NB4 (cell line): ENCODE results near the gene MAPRE3.

ENCODE experiments used
- DNase-seq: peaks from one replicate; pipeline ENCODE4 v3.0.0; 2010; ENCODE audit warnings: low read depth
- H3K4me3 ChIP-seq: one replicate; pipeline ENCODE4 v1.5.1; 2011; ENCODE audit warnings: mild to moderate bottlenecking, low read depth, low read length, moderate library complexity
- MYC ChIP-seq: IDR thresholded peaks from 2 replicates; pipeline ENCODE4 v1.6.1; 2011; ENCODE audit warnings: low read depth, low read length
- POLR2A ChIP-seq: IDR thresholded peaks from 2 replicates; pipeline ENCODE4 v1.6.1; 2011; ENCODE audit warnings: mild to moderate bottlenecking; ENCODE audit not compliant: insufficient read length; ENCODE audit errors: extremely low read depth
- TF ChIP-seq, protein P1 (sequence below): IDR thresholded peaks from 2 replicates; pipeline ENCODE4 v1.6.1; 2011; ENCODE audit warnings: low read depth, low read length
- TF ChIP-seq, protein P2 (sequence below): IDR thresholded peaks from one replicate; pipeline ENCODE4 v1.5.1; 2012; ENCODE audit warnings: low read depth, low read length

Gene MAPRE3

DNA sequence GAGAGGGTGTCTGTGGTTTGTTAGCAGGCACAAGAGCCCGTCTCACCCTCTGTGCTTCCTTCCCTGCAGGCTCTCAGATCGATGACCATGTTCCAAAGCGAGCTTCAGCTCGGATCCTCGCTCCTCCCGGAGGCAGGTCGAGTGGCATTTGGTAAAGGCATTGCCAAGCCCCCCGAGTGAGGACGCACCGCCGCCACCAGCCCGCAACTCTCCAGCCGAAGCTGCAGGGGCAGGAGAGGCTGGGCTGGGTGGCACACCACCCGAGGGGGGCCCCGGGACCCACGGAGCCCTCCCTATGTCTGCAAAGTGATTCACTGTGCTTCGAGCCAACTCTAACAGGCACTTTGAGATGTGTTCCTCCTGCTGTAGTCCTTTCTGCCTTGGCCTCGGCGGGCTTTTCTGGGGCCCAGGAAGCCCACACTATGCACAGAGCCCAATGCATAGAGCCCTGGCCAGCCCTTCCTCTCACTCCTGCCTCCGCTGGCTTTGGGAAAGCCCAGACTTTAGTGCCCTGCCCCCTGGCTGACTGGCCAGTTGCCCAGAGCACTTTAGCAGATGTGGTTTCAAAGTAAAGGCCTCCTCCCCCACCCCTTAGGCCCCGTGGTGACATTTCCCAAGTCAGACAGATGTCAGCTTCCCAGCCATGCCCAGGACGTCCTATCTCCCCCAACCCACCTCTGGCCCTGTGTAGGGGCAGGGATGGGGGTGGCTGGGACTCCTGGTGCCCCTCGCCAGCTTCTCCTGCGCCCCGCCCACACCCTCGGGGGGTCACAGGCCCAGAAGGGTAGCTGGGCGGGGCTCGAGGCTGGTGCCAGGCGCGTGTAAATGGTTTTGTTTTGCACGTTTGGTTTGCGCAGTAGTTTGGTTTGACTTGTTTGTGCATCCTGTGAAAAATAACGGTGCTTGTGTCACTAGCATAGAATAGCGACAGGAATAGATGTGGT, 23.3 kb upstream of the MAPRE3 start:
- peak; percentile 50 for DNase-seq
- no peak for TF ChIP-seq MYC
- no peak for TF ChIP-seq POLR2A
- TF ChIP-seq, protein P1, sequence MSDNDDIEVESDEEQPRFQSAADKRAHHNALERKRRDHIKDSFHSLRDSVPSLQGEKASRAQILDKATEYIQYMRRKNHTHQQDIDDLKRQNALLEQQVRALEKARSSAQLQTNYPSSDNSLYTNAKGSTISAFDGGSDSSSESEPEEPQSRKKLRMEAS, result no peak
- TF ChIP-seq, protein P2, sequence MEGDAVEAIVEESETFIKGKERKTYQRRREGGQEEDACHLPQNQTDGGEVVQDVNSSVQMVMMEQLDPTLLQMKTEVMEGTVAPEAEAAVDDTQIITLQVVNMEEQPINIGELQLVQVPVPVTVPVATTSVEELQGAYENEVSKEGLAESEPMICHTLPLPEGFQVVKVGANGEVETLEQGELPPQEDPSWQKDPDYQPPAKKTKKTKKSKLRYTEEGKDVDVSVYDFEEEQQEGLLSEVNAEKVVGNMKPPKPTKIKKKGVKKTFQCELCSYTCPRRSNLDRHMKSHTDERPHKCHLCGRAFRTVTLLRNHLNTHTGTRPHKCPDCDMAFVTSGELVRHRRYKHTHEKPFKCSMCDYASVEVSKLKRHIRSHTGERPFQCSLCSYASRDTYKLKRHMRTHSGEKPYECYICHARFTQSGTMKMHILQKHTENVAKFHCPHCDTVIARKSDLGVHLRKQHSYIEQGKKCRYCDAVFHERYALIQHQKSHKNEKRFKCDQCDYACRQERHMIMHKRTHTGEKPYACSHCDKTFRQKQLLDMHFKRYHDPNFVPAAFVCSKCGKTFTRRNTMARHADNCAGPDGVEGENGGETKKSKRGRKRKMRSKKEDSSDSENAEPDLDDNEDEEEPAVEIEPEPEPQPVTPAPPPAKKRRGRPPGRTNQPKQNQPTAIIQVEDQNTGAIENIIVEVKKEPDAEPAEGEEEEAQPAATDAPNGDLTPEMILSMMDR, result no peak
- no peak overlapping the region for H3K4me3 ChIP-seq

DNA sequence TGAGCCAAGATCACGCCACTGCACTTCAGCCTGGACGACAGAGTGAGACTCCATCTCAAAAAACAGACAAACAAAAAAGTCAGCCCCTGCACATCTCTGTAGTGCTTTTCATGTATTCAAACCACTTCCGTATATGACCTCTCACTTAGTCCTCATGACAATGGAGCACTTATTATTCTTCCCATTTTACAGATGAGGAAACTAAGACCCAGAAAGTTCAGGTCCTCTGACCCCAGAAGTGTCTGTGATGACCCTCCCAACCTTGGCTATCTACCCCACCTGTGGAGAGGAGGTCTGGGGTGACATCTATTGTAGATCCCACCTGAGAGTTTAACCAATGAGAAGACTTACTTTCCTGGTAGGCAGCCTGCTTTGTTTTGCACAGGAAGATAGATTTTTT, 21.6 kb upstream of the MAPRE3 start:
- no peak for DNase-seq
- TF ChIP-seq MYC (no peak), POLR2A (no peak)
- TF ChIP-seq, protein P2, result no peak
- TF ChIP-seq, protein P1, result no peak
- H3K4me3 ChIP-seq, result no peak overlapping the region

DNA sequence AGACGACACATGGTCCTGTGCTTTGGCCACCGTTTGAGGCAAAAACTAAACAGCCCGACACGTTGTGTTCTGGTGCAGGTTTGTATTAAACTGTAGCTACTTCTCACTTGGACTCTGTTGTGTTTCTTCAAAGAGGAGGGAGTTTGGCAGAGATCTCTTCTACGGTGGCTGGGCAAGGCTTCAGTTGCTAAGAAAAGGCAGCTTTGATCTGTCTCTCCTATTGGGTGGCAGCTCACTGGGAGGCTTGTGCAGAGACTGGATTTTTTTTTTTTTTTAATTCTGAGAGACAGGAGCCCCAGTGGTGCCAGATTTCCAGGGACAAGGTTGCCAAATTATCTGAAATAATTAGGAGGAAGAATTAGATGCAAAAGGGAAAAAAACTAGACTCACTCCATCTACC, 20.2 kb upstream of the MAPRE3 start:
- no peak for DNase-seq
- no peak overlapping the region for H3K4me3 ChIP-seq
- TF ChIP-seq, protein P1, result no peak
- TF ChIP-seq MYC, result no peak
- TF ChIP-seq, protein P2, result no peak
- no peak for TF ChIP-seq POLR2A

DNA sequence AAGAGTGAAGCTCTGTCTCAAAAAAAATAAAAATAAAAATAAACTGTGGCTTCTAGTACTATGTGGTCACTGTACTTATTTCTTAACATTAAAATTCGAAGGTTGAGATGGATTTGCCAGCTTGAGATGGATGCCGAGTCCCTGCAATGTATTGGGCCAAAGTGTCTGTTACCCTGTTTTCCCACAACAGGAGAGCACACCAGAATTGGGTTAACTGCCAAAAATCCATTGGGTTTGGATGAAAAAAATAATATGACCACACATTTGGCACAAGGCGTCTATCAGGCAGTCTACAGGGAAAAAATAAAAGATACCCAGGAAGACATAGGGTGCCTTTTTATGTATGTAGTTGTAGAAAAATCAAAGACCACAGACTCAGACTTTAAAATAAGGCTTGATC, 19.2 kb upstream of the MAPRE3 start:
- no peak for DNase-seq
- TF ChIP-seq, protein P2, result no peak
- TF ChIP-seq POLR2A (no peak), MYC (no peak)
- TF ChIP-seq, protein P1, result no peak
- H3K4me3 ChIP-seq, result no peak overlapping the region

DNA sequence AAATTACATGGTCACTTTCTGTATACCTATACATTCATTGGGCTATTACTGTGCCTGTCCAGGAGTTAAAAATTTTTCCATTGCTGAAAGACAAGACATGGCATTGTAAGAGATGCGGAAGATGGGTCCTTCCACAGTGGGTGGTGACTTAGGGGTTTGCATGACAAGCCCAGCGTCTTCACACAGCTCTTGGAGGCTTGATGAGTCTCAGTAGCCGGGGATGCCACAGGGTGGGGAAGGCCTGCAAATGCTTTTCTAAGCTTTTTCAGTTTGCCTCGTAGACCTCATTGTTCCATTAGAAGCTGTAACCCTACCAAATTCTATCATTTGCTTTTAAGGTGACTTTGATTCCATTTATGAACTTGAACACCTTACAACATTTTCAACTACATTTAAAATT, 18.1 kb upstream of the MAPRE3 start:
- H3K4me3 ChIP-seq, result no peak overlapping the region
- TF ChIP-seq, protein P1, result no peak
- TF ChIP-seq, protein P2, result no peak
- TF ChIP-seq POLR2A (no peak), MYC (no peak)
- DNase-seq, result no peak
